Left ventricle myocardium inferior (tissue), 1 donor: Measurements from ENCODE around the gene FHIT. TPM values are rescaled to one million over a fixed set of nuclear protein-coding genes. Genes with fewer than 3 reads are reported as not detected.

Source experiments
- DNase-seq: peaks from one replicate; pipeline ENCODE4 v3.0.0-alpha.2; 2020
- H3K27ac ChIP-seq: fragments of 200-600 bp; replicated peaks from 2 replicates; pipeline ENCODE4 v1.8.0; 2021
- H3K27me3 ChIP-seq: fragments of 200-600 bp; 2 replicates; pipeline ENCODE4 v1.8.0; 2021; ENCODE audit warnings: low read depth
- H3K36me3 ChIP-seq: fragments of 200-600 bp; 2 replicates; pipeline ENCODE4 v1.8.0; 2021
- H3K4me1 ChIP-seq: fragments of 200-600 bp; 2 replicates; pipeline ENCODE4 v1.8.0; 2021
- H3K4me3 ChIP-seq: fragments of 200-600 bp; 2 replicates; pipeline ENCODE4 v1.8.0; 2021; ENCODE audit warnings: mild to moderate bottlenecking, moderate library complexity
- H3K9me3 ChIP-seq: fragments of 200-600 bp; replicated peaks from 2 replicates; pipeline ENCODE4 v1.8.0; 2021
- CTCF ChIP-seq: fragments of 200-600 bp; IDR thresholded peaks from 2 replicates; pipeline ENCODE4 v1.8.0; 2021; ENCODE audit warnings: antibody characterized with exemption, mild to moderate bottlenecking, borderline replicate concordance
- intact Hi-C: fragments of 100-400 bp; cut with micrococcal nuclease; formaldehyde crosslinking; loops from one replicate; pipeline ENCODE4 v1.11.0; 2022
- total RNA-seq: library from RNA; stranded (reverse); fragmentation: NEBNext Ultra II Directional; extraction: Animal tissue kit (Norgen Biotek cat#: 25700); gene quantifications from one replicate; pipeline ENCODE4 v1.2.1, GENCODE V29; 2021
- donor health status: DM: no; HTN: yes; CAD: no; lungs with severe emphysema.

The FHIT gene
- total RNA-seq, 1 donor from 2014 or later: 16.0 TPM

DNA sequence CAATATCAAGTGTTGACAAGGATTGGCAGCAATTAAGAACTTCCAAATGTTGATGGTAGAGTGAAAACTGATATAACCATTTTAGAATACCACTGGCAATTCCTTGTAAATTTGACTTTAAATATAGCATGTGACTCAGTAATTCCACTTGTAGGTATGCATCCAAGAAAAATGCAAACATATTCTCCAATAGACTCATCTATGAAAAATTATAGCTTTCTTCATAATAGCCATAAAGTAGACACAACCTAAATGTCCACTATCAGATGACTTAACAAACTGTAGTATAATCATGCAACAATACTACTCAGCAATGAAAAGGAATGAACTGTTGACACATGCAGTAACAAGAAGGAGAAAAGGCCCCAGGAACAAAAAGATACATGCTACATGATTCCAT is 988.1 kb downstream of the FHIT start:
- H3K27ac ChIP-seq: no peak overlapping the region
- no peaks in the 10 kb centered on the region for H3K36me3 ChIP-seq
- DNase-seq: no peak
- no peaks in the 10 kb centered on the region for H3K27me3 ChIP-seq
- intact Hi-C loops: no loop called here
- H3K9me3 ChIP-seq: no peaks in the 10 kb centered on the region
- H3K4me3 ChIP-seq: no peak overlapping the region
- no peaks in the 10 kb centered on the region for H3K4me1 ChIP-seq
- no peak for TF ChIP-seq CTCF

GRCh38 chr3:60262546-60262945 is 988.7 kb downstream of the FHIT start:
- Histone ChIP-seq H3K36me3 (no peaks in the 10 kb centered on the region), H3K4me1 (no peaks in the 10 kb centered on the region), H3K27me3 (no peaks in the 10 kb centered on the region), H3K27ac (no peak overlapping the region), H3K9me3 (no peaks in the 10 kb centered on the region), H3K4me3 (no peak overlapping the region)
- no peak for TF ChIP-seq CTCF
- DNase-seq: no peak
- intact Hi-C loops: no loop called here

DNA sequence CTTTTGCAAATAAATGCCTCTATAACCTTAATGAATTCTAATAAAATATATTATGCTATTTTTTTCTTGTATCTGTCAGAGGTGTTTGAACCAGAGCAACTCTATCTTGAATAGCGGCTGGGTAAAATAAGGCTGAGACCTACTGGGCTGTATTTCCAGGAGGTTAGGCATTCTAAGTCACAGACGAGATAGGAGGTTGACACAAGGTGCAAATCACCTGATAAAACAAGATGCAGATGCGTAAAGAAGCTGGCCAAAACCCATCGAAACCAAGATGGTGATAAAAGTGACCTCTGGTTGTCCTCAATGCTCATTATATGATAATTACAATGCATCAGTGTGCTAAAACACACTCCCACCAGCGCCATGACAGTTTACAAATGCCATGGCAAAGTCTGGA is 990.7 kb downstream of the FHIT start:
- TF ChIP-seq CTCF: no peak
- no peaks in the 10 kb centered on the region for H3K4me1 ChIP-seq
- intact Hi-C loops: no loop called here
- H3K27ac ChIP-seq: no peak overlapping the region
- H3K36me3 ChIP-seq: no peaks in the 10 kb centered on the region
- DNase-seq: no peak
- no peaks in the 10 kb centered on the region for H3K9me3 ChIP-seq
- H3K27me3 ChIP-seq: no peaks in the 10 kb centered on the region
- H3K4me3 ChIP-seq: no peak overlapping the region

GRCh38 chr3:60250810-60251209 is 1000.4 kb downstream of the FHIT start:
- Histone ChIP-seq H3K27me3 (no peaks in the 10 kb centered on the region), H3K36me3 (no peaks in the 10 kb centered on the region), H3K9me3 (no peaks in the 10 kb centered on the region), H3K4me3 (no peak overlapping the region), H3K27ac (no peak overlapping the region), H3K4me1 (no peaks in the 10 kb centered on the region)
- intact Hi-C loops: no loop called here
- DNase-seq: no peak
- TF ChIP-seq CTCF: no peak

DNA sequence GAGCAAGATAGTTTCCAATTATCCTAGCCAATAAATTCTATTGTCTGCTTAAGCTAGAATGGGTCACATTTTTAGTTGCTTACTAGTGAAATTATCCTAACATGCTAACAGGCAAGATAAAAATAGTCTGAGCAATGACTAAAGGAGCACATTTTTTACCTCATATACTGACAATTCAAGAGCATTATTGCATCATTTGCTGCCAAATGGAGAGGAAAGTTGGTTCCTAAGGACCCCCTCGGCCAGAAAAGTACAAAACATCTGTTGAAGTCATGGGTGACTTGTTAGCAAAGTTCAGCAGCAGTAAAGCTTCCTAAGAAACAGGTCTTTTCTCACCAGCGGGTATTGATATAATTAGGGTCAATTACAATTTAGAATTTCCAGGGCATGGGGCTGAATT is 1001.0 kb downstream of the FHIT start:
- Histone ChIP-seq H3K36me3 (no peaks in the 10 kb centered on the region), H3K4me3 (no peak overlapping the region), H3K4me1 (no peaks in the 10 kb centered on the region), H3K27ac (no peak overlapping the region), H3K9me3 (no peaks in the 10 kb centered on the region), H3K27me3 (no peaks in the 10 kb centered on the region)
- no peak for DNase-seq
- TF ChIP-seq CTCF: no peak
- intact Hi-C loops: no loop called here

DNA sequence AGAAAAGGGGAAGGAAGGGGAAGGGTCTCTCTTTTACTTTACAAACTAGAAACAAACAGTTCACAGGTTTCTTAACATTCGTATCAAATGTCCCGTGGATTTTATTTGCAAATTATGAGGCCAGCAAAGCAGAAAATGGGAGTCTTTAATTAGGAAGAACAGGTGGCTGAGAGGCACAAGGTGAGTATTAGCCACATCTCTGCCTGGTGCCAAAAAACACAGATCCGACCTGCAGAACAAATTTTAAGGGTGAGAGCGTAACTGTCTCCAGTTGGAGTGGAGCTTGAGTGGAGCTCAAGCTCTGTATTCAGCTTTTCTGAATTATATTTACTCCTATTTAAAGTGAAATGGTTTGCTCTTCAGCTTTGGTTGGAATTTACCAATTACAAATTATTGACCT is 1004.9 kb downstream of the FHIT start:
- no peak for TF ChIP-seq CTCF
- no peaks in the 10 kb centered on the region for H3K4me1 ChIP-seq
- DNase-seq: no peak
- no peaks in the 10 kb centered on the region for H3K9me3 ChIP-seq
- no peaks in the 10 kb centered on the region for H3K36me3 ChIP-seq
- no peaks in the 10 kb centered on the region for H3K27me3 ChIP-seq
- intact Hi-C loops: no loop called here
- no peak overlapping the region for H3K27ac ChIP-seq
- H3K4me3 ChIP-seq: no peak overlapping the region
